Peyer's patch (tissue), 4 donors: Measurements from ENCODE around the gene TRAFD1. TPM values are rescaled to one million over a fixed set of nuclear protein-coding genes. Genes with fewer than 3 reads are reported as not detected.

Source experiments
- DNase-seq, 3 donors: peaks; one replicate each; pipeline ENCODE4 v3.0.0-alpha.2; 2017 to 2019
- H3K27ac ChIP-seq, 4 donors: fragments of 200-600 bp; sonication (generic); one replicate each; pipeline ENCODE4 v1.5.1; 2016 to 2019
- H3K27me3 ChIP-seq, 2 donors: fragments of 200-600 bp; sonication (generic); one replicate each; pipeline ENCODE4 v1.5.1; 2019
- H3K36me3 ChIP-seq, 3 donors: fragments of 200-600 bp; sonication (generic); one replicate each; pipeline ENCODE4 v1.5.1; 2016 to 2019
- H3K4me1 ChIP-seq, 4 donors: fragments of 200-600 bp; sonication (generic); one replicate each; pipeline ENCODE4 v1.5.1; 2016 to 2019
- H3K4me3 ChIP-seq, 4 donors: fragments of 200-600 bp; sonication (generic); 1 replicate in 3 of 4; 2 replicates in 1 of 4; pipeline ENCODE4 v1.5.1; 2016 to 2019; ENCODE audit warnings: mild to moderate bottlenecking in 1 of 4
- H3K9me3 ChIP-seq, 4 donors: fragments of 200-600 bp; sonication (generic); one replicate each; pipeline ENCODE4 v1.5.1; 2016 to 2019; ENCODE audit warnings: mild to moderate bottlenecking in 1 of 4
- CTCF ChIP-seq, 6 experiments: fragments of 450-650 bp in 4 of 6; fragments of 200-600 bp in 2 of 6; sonication (generic) in 1 of 6; IDR thresholded peaks; one replicate each; pipeline ENCODE4 v1.5.1; 2017 to 2019; ENCODE audit warnings: antibody characterized with exemption in 6 of 6, mild to moderate bottlenecking in 3 of 6, moderate library complexity in 1 of 6
- POLR2A ChIP-seq, 2 donors: fragments of 450-650 bp; IDR thresholded peaks; one replicate each; pipeline ENCODE4 v1.5.1; 2017; ENCODE audit warnings: antibody characterized with exemption in 2 of 2, mild to moderate bottlenecking in 2 of 2, moderate library complexity in 2 of 2
- total RNA-seq, 4 donors: library from RNA; depleted of rRNA; stranded (reverse); fragments of >200 nt; gene quantifications; one replicate each; pipeline ENCODE4 v1.1.0, GENCODE V29; 2016

TRAFD1 gene
- total RNA-seq, 4 donors from 2014 or later = 19.4 to 95.7 (median 30.5) TPM

- DNase-seq = no peak
- no peak overlapping the region for H3K27ac ChIP-seq
These were observed 41.7 kb downstream of the TRAFD1 start for GRCh38 chr12:112167031-112167461.

GRCh38 chr12:112167718-112168525 lies 42.6 kb downstream of the TRAFD1 start:
- no peaks in the 10 kb centered on the region for H3K9me3 ChIP-seq
- H3K27me3 ChIP-seq = no peaks in the 10 kb centered on the region
- H3K4me3 ChIP-seq = no peak overlapping the region
- peaks cover 0 to 42% (median 0%) of the 10 kb centered on the region in 3 donors for H3K36me3 ChIP-seq
- no peak overlapping the region for H3K27ac ChIP-seq
- H3K4me1 ChIP-seq = no peaks in the 10 kb centered on the region
- TF ChIP-seq POLR2A (IDR thresholded peaks at IDR 0.05) = no peak
- no peak for TF ChIP-seq CTCF (IDR thresholded peaks at IDR 0.05)
- no peak for DNase-seq

More at GRCh38 chr12:112167031-112167461, 41.7 kb downstream of the TRAFD1 start:
- Histone ChIP-seq H3K9me3 (no peaks in the 10 kb centered on the region), H3K4me3 (no peak overlapping the region), H3K4me1 (no peaks in the 10 kb centered on the region), H3K27me3 (no peaks in the 10 kb centered on the region), H3K36me3 (peaks cover 0 to 41% (median 0%) of the 10 kb centered on the region in 3 donors)
- TF ChIP-seq POLR2A (IDR thresholded peaks at IDR 0.05) = no peak
- TF ChIP-seq CTCF (IDR thresholded peaks at IDR 0.05) = no peak

GRCh38 chr12:112168561-112168971 lies 43.2 kb downstream of the TRAFD1 start:
- no peaks in the 10 kb centered on the region for H3K9me3 ChIP-seq
- no peak for TF ChIP-seq CTCF (IDR thresholded peaks at IDR 0.05)
- no peak for TF ChIP-seq POLR2A (IDR thresholded peaks at IDR 0.05)
- H3K4me1 ChIP-seq = no peaks in the 10 kb centered on the region
- H3K27me3 ChIP-seq = no peaks in the 10 kb centered on the region
- H3K36me3 ChIP-seq = peaks cover 0 to 37% (median 0%) of the 10 kb centered on the region in 3 donors
- no peak overlapping the region for H3K27ac ChIP-seq
- DNase-seq = no peak
- H3K4me3 ChIP-seq = no peak overlapping the region

GRCh38 chr12:112169161-112169872 lies 44.0 kb downstream of the TRAFD1 start:
- Histone ChIP-seq H3K36me3 (peaks cover 0 to 40% (median 0%) of the 10 kb centered on the region in 3 donors), H3K4me1 (no peaks in the 10 kb centered on the region), H3K9me3 (no peaks in the 10 kb centered on the region), H3K4me3 (no peak overlapping the region), H3K27me3 (no peaks in the 10 kb centered on the region), H3K27ac (no peak overlapping the region)
- DNase-seq = no peak
- TF ChIP-seq CTCF (IDR thresholded peaks at IDR 0.05) (no peak), POLR2A (IDR thresholded peaks at IDR 0.05) (no peak)

- no peaks in the 10 kb centered on the region for H3K27me3 ChIP-seq
These were observed 44.6 kb downstream of the TRAFD1 start for GRCh38 chr12:112169966-112170365.

More at GRCh38 chr12:112169966-112170365, 44.6 kb downstream of the TRAFD1 start:
- Histone ChIP-seq H3K36me3 (peaks cover 0 to 47% (median 0%) of the 10 kb centered on the region in 3 donors), H3K9me3 (no peaks in the 10 kb centered on the region), H3K4me1 (no peaks in the 10 kb centered on the region), H3K27ac (no peak overlapping the region), H3K4me3 (no peak overlapping the region)
- TF ChIP-seq CTCF (IDR thresholded peaks at IDR 0.05) (no peak), POLR2A (IDR thresholded peaks at IDR 0.05) (no peak)
- DNase-seq = no peak
